B cell (primary cell): ENCODE data around the gene WDFY4. TPM values are rescaled to one million over a fixed set of nuclear protein-coding genes. Genes with fewer than 3 reads are reported as not detected.

ENCODE experiments used
- ATAC-seq: fragments of 200-7000 bp; cut with Tn5 transposase; one replicate; pipeline ENCODE4 v1.10.0; 2021; ENCODE audit warnings: low read depth, mild to moderate bottlenecking, moderate number of reproducible peaks, moderate library complexity
- CTCF ChIA-PET: fragments of 350-600 bp; sonication (Branson Sonifier 250); formaldehyde crosslinking; loops from one replicate; lab custom pipeline; 2021; ENCODE audit warnings: antibody characterized with exemption, inconsistent platforms; lab: Charles Lee
- POLR2A ChIA-PET: fragments of 350-600 bp; sonication (Branson Sonifier 250); formaldehyde crosslinking; loops from one replicate; lab custom pipeline; 2021; ENCODE audit warnings: antibody characterized with exemption; lab: Charles Lee
- DNase-seq: peaks from one replicate; pipeline ENCODE4 v3.0.0; 2013
- H2AFZ ChIP-seq: 2 replicates; pipeline ENCODE4 v1.6.1; 2012; ENCODE audit warnings: mild to moderate bottlenecking, low read depth, low read length; ENCODE audit not compliant: insufficient read depth, poor library complexity, severe bottlenecking
- H3K27ac ChIP-seq, 2 donors: 1 replicate in 1 of 2; 2 replicates in 1 of 2; pipeline ENCODE4 v1.5.1; 2012 to 2013; ENCODE audit warnings: low read length in 2 of 2, mild to moderate bottlenecking in 2 of 2, moderate library complexity in 1 of 2
- H3K27me3 ChIP-seq, 4 experiments: fragments of 200-600 bp in 1 of 4; sonication (generic) in 1 of 4; replicated peaks in 1 of 4; 1 replicate in 2 of 4; 2 replicates in 2 of 4; pipeline versions ENCODE4 v1.6.1 to v1.7.0; 2013 to 2016; ENCODE audit warnings: low read length in 3 of 4, mild to moderate bottlenecking in 2 of 4, mixed read lengths in 1 of 4, moderate library complexity in 1 of 4; ENCODE audit not compliant: insufficient read depth in 4 of 4, control insufficient read depth in 3 of 4; ENCODE audit errors: control extremely low read depth in 1 of 4
- H3K36me3 ChIP-seq, 2 experiments: replicated peaks in 1 of 2; 1 replicate in 1 of 2; 2 replicates in 1 of 2; pipeline versions ENCODE4 v1.6.1 to v1.7.1; 2013; ENCODE audit warnings: low read length in 1 of 2; ENCODE audit not compliant: insufficient read depth in 2 of 2, control insufficient read depth in 1 of 2; ENCODE audit errors: control extremely low read depth in 1 of 2, extremely low read depth in 1 of 2
- H3K4me1 ChIP-seq, 2 donors: fragments of 200-600 bp in 1 of 2; sonication (generic) in 1 of 2; 1 replicate in 1 of 2; 2 replicates in 1 of 2; pipeline versions ENCODE4 v1.5.1 to v1.6.1; 2013 to 2017; ENCODE audit warnings: low read length in 2 of 2; ENCODE audit not compliant: control insufficient read depth in 2 of 2, insufficient read depth in 2 of 2
- H3K4me2 ChIP-seq: replicated peaks from 2 replicates; pipeline ENCODE3; 2012; ENCODE audit warnings: mild to moderate bottlenecking, low read depth, low read length; ENCODE audit not compliant: poor library complexity, severe bottlenecking
- H3K4me3 ChIP-seq, 5 experiments: fragments of 200-600 bp in 1 of 5; sonication (generic) in 1 of 5; 1 replicate in 3 of 5; 2 replicates in 2 of 5; pipeline versions ENCODE4 v1.5.1 to v1.7.0; 2011 to 2016; ENCODE audit warnings: low read length in 4 of 5, mild to moderate bottlenecking in 4 of 5, low read depth in 2 of 5, control low read depth in 1 of 5, moderate library complexity in 1 of 5; ENCODE audit not compliant: insufficient read depth in 1 of 5; ENCODE audit errors: control extremely low read depth in 1 of 5, extremely low read depth in 1 of 5
- H3K79me2 ChIP-seq: fragments of 200-600 bp; sonication (generic); one replicate; pipeline ENCODE4 v1.6.0; 2016; ENCODE audit warnings: low read length; ENCODE audit not compliant: control insufficient read depth, insufficient read depth
- H3K9ac ChIP-seq: fragments of 200-600 bp; sonication (generic); 2 replicates; pipeline ENCODE4 v1.6.1; 2017; ENCODE audit warnings: mild to moderate bottlenecking, low read length, moderate library complexity
- H3K9me3 ChIP-seq, 3 donors: one replicate each; pipeline versions ENCODE4 v1.6.1 to v1.7.1; 2013; ENCODE audit warnings: low read length in 2 of 3; ENCODE audit not compliant: control insufficient read depth in 2 of 3, insufficient read depth in 1 of 3; ENCODE audit errors: control extremely low read depth in 1 of 3
- H4K20me1 ChIP-seq: 2 replicates; pipeline ENCODE4 v1.6.0; 2012; ENCODE audit warnings: mild to moderate bottlenecking, low read length; ENCODE audit not compliant: insufficient read depth, control insufficient read depth, poor library complexity, severe bottlenecking
- H3K27ac Mint-ChIP-seq: one replicate; pipeline ENCODE4 v1.8.0; 2021; ENCODE audit warnings: mixed read lengths
- H3K27me3 Mint-ChIP-seq: one replicate; pipeline ENCODE4 v1.8.0; 2021; ENCODE audit warnings: mixed read lengths
- H3K4me1 Mint-ChIP-seq: one replicate; pipeline ENCODE4 v1.8.0; 2021; ENCODE audit warnings: mixed read lengths
- H3K4me3 Mint-ChIP-seq: one replicate; pipeline ENCODE4 v1.8.0; 2021; ENCODE audit warnings: mixed read lengths
- H3K9me3 Mint-ChIP-seq: one replicate; pipeline ENCODE4 v1.8.0; 2022; ENCODE audit warnings: mixed read lengths; ENCODE audit not compliant: insufficient read depth
- EZH2 ChIP-seq: IDR thresholded peaks from 2 replicates; pipeline ENCODE4 v1.6.1; 2012; ENCODE audit warnings: borderline replicate concordance, low read depth, mild to moderate bottlenecking, moderate library complexity, low read length; ENCODE audit not compliant: insufficient read depth, poor library complexity, severe bottlenecking
- WGBS: methylation state at CpG from one replicate; pipeline ENCODE4 v1.1.5; 2013; ENCODE audit warnings: missing lambda C conversion rate; ENCODE audit not compliant: insufficient coverage; 5-methylcytosine and 5-hydroxymethylcytosine counted together
- intact Hi-C: fragments of 100-400 bp; cut with micrococcal nuclease; formaldehyde crosslinking; loops from one replicate; pipeline ENCODE4 v1.10.0; 2022
- polyA plus RNA-seq: library from polyadenylated mRNA; depleted of rRNA; stranded (reverse); fragments of >200 nt; gene quantifications from 2 replicates; pipeline ENCODE4 v1.2.3, GENCODE V29; 2012
- total RNA-seq, 2 donors: library from RNA; stranded (reverse); fragments of 120-200 nt in 1 of 2; gene quantifications; 1 replicate in 1 of 2; 2 replicates in 1 of 2; pipeline versions ENCODE4 v1.2.3 to v1.2.4, GENCODE V29; 2013 to 2022
- TF ChIP-seq, protein P1 (sequence below): fragments of 200-600 bp; IDR thresholded peaks from one replicate; pipeline ENCODE4 v1.8.0; 2022; ENCODE audit warnings: antibody characterized with exemption, mild to moderate bottlenecking

WDFY4 gene
- total and polyA plus RNA-seq, 2 donors (not counting 1 experiment from before 2014, with no cell fraction given) = 262 to 560 TPM

- H3K27ac Mint-ChIP-seq = no peak overlapping the region
- no peaks in the 10 kb centered on the region for H3K4me1 Mint-ChIP-seq
- Histone ChIP-seq H3K27me3 (no peaks in the 10 kb centered on the region), H3K27ac (no peak overlapping the region), H3K36me3 (peaks cover 0 to 78% of the 10 kb centered on the region in 2 experiments), H3K4me2 (no peak overlapping the region), H3K79me2 (no peaks in the 10 kb centered on the region), H3K9me3 (no peaks in the 10 kb centered on the region), H2AFZ (no peak overlapping the region), H3K4me1 (no peaks in the 10 kb centered on the region), H4K20me1 (peaks cover 26% of the 10 kb centered on the region), H3K4me3 (no peak overlapping the region), H3K9ac (no peak overlapping the region)
- no peaks in the 10 kb centered on the region for H3K9me3 Mint-ChIP-seq
- ChIA-PET CTCF (no interaction called here), POLR2A (no interaction called here)
- WGBS = 100% methylated on average over 1 of the region's 1 CpG
- no peak for TF ChIP-seq EZH2
- TF ChIP-seq, protein P1, sequence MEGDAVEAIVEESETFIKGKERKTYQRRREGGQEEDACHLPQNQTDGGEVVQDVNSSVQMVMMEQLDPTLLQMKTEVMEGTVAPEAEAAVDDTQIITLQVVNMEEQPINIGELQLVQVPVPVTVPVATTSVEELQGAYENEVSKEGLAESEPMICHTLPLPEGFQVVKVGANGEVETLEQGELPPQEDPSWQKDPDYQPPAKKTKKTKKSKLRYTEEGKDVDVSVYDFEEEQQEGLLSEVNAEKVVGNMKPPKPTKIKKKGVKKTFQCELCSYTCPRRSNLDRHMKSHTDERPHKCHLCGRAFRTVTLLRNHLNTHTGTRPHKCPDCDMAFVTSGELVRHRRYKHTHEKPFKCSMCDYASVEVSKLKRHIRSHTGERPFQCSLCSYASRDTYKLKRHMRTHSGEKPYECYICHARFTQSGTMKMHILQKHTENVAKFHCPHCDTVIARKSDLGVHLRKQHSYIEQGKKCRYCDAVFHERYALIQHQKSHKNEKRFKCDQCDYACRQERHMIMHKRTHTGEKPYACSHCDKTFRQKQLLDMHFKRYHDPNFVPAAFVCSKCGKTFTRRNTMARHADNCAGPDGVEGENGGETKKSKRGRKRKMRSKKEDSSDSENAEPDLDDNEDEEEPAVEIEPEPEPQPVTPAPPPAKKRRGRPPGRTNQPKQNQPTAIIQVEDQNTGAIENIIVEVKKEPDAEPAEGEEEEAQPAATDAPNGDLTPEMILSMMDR = no peak
- DNase-seq (no peak), ATAC-seq (no peak)
- intact Hi-C loops = no loop called here
- H3K4me3 Mint-ChIP-seq = no peak overlapping the region
- H3K27me3 Mint-ChIP-seq = no peaks in the 10 kb centered on the region
Observed at GRCh38 chr10:48926255-48926654, 241.6 kb downstream of the WDFY4 start.

- ChIA-PET CTCF (no interaction called here), POLR2A (no interaction called here)
- 98% methylated on average over 8 of the region's 13 CpGs for WGBS
- no peak overlapping the region for H3K27ac ChIP-seq
- no peak for TF ChIP-seq EZH2
- H3K4me3 ChIP-seq = no peak overlapping the region
- peak overlapping the region; percentile 20 for H3K27ac Mint-ChIP-seq
- intact Hi-C loops = no loop called here
- H3K27me3 ChIP-seq = no peaks in the 10 kb centered on the region
- DNase-seq = no peak
- H3K27me3 Mint-ChIP-seq = no peaks in the 10 kb centered on the region
- H3K4me1 Mint-ChIP-seq = no peaks in the 10 kb centered on the region
- no peak overlapping the region for H3K4me3 Mint-ChIP-seq
- no peaks in the 10 kb centered on the region for H3K9me3 ChIP-seq
- no peak overlapping the region for H3K9ac ChIP-seq
- H3K4me1 ChIP-seq = no peaks in the 10 kb centered on the region
- no peaks in the 10 kb centered on the region for H3K79me2 ChIP-seq
- H2AFZ ChIP-seq = no peak overlapping the region
- ATAC-seq = no peak
- H3K36me3 ChIP-seq = peaks cover 4 to 85% of the 10 kb centered on the region in 2 experiments
- H3K9me3 Mint-ChIP-seq = no peaks in the 10 kb centered on the region
- no peak overlapping the region for H3K4me2 ChIP-seq
- H4K20me1 ChIP-seq = peaks cover 33% of the 10 kb centered on the region
Observed at GRCh38 chr10:48926764-48927540, 242.3 kb downstream of the WDFY4 start.
